ENCODE data around the gene KIAA1549. TPM values are rescaled to one million over a fixed set of nuclear protein-coding genes. Genes with fewer than 3 reads are reported as not detected.

KIAA1549 gene
- polyA plus RNA-seq, 2 donors, result 0.16 to 0.20 TPM

DNA sequence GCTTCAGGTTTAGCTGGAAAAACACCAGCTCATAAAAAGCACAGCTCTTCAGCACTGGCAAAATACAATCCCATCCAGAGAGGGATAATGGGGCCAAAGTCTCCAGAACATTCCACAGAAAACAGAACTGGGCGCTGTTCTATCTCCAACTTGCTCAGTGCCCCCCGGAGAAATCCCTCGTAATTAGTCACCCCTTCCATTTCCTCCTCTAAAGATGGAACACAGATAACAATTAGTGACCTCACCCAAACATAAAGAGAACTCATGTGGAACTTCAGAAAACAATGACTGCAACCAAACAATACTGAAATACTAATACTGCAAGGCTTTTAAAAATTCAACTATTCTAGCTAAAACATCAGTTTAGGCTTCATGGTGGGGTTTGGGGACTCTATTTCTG is 46.3 kb downstream of the KIAA1549 start:
- no peak overlapping the region for H3K4me3 ChIP-seq (ENCODE audit: low read depth in 1 of 2, low read length in 2 of 2)
- H3K9me3 ChIP-seq (ENCODE audit: control insufficient read depth in 2 of 2, insufficient read depth in 1 of 2, low read depth in 1 of 2, low read length in 1 of 2), result no peaks in the 10 kb centered on the region
- no peaks in the 10 kb centered on the region for H3K27me3 ChIP-seq (ENCODE audit: control insufficient read depth in 1 of 2, insufficient read depth in 2 of 2, low read length in 2 of 2)
- H3K27ac ChIP-seq (ENCODE audit: low read depth in 2 of 2, low read length in 1 of 2), result no peak overlapping the region
- H3K36me3 ChIP-seq (ENCODE audit: control insufficient read depth in 2 of 2, insufficient read depth in 2 of 2, low read length in 1 of 2), result no peaks in the 10 kb centered on the region
- no peaks in the 10 kb centered on the region for H3K4me1 ChIP-seq (ENCODE audit: control insufficient read depth in 2 of 2, insufficient read depth in 2 of 2, low read length in 1 of 2)
- 62% methylated on average over 3 of the region's 3 CpGs for WGBS, 2 donors

DNA sequence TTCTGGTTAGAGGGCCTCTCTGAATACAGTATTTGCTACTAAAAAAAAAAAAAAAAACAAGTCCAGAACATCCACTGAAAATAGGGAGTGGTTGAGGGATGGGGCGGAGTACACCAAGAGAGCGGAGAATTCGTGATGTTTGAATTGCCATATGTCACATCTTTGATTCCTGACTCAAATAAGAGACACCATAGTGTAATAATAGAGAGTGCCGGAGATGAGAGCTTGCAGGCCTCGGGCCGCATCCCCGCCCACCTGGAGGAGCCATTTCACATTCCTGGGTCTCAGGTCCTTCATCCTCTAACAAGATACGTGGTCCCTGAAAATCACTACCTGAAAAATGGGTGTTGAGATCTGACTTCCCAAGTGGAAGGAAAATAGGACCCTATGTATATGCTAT is 46.8 kb downstream of the KIAA1549 start:
- Histone ChIP-seq H3K4me1 (ENCODE audit: control insufficient read depth in 2 of 2, insufficient read depth in 2 of 2, low read length in 1 of 2) (no peaks in the 10 kb centered on the region), H3K9me3 (ENCODE audit: control insufficient read depth in 2 of 2, insufficient read depth in 1 of 2, low read depth in 1 of 2, low read length in 1 of 2) (no peaks in the 10 kb centered on the region), H3K27me3 (ENCODE audit: control insufficient read depth in 1 of 2, insufficient read depth in 2 of 2, low read length in 2 of 2) (no peaks in the 10 kb centered on the region), H3K36me3 (ENCODE audit: control insufficient read depth in 2 of 2, insufficient read depth in 2 of 2, low read length in 1 of 2) (no peaks in the 10 kb centered on the region), H3K4me3 (ENCODE audit: low read depth in 1 of 2, low read length in 2 of 2) (no peak overlapping the region), H3K27ac (ENCODE audit: low read depth in 2 of 2, low read length in 1 of 2) (no peak overlapping the region)
- 93 to 96% methylated on average over 8 of the region's 8 CpGs for WGBS, 2 donors

DNA sequence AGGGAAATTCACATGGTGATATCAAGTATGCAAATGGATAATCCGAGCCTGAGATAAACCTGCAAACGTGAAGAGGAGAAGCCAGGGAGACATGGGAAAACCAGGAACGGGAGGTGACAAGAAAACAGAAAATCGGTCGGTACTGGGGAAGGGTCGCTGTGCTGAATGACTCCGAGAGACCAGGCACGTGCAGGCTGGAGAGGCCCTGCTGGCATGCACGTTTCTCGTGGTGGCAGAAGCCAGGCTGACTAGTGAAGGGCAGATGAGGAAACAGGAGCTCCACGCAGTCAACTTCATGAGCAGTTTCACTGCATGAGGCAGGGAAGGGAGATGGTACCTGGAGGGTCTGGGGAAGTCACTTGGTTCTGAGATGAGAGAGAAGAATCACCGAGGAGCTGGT is 48.3 kb downstream of the KIAA1549 start:
- 88 to 90% methylated on average over 12 of the region's 12 CpGs for WGBS, 2 donors
- no peak overlapping the region for H3K4me3 ChIP-seq (ENCODE audit: low read depth in 1 of 2, low read length in 2 of 2)
- no peaks in the 10 kb centered on the region for H3K4me1 ChIP-seq (ENCODE audit: control insufficient read depth in 2 of 2, insufficient read depth in 2 of 2, low read length in 1 of 2)
- H3K36me3 ChIP-seq (ENCODE audit: control insufficient read depth in 2 of 2, insufficient read depth in 2 of 2, low read length in 1 of 2), result no peaks in the 10 kb centered on the region
- H3K27ac ChIP-seq (ENCODE audit: low read depth in 2 of 2, low read length in 1 of 2), result no peak overlapping the region
- no peaks in the 10 kb centered on the region for H3K9me3 ChIP-seq (ENCODE audit: control insufficient read depth in 2 of 2, insufficient read depth in 1 of 2, low read depth in 1 of 2, low read length in 1 of 2)
- H3K27me3 ChIP-seq (ENCODE audit: control insufficient read depth in 1 of 2, insufficient read depth in 2 of 2, low read length in 2 of 2), result no peaks in the 10 kb centered on the region

GRCh38 chr7:138932427-138932826 is 48.8 kb downstream of the KIAA1549 start:
- Histone ChIP-seq H3K9me3 (ENCODE audit: control insufficient read depth in 2 of 2, insufficient read depth in 1 of 2, low read depth in 1 of 2, low read length in 1 of 2) (no peaks in the 10 kb centered on the region), H3K36me3 (ENCODE audit: control insufficient read depth in 2 of 2, insufficient read depth in 2 of 2, low read length in 1 of 2) (no peaks in the 10 kb centered on the region), H3K27me3 (ENCODE audit: control insufficient read depth in 1 of 2, insufficient read depth in 2 of 2, low read length in 2 of 2) (no peaks in the 10 kb centered on the region), H3K27ac (ENCODE audit: low read depth in 2 of 2, low read length in 1 of 2) (no peak overlapping the region), H3K4me3 (ENCODE audit: low read depth in 1 of 2, low read length in 2 of 2) (no peak overlapping the region), H3K4me1 (ENCODE audit: control insufficient read depth in 2 of 2, insufficient read depth in 2 of 2, low read length in 1 of 2) (no peaks in the 10 kb centered on the region)
- WGBS, 2 donors, result 97 to 98% methylated on average over 5 of the region's 5 CpGs

DNA sequence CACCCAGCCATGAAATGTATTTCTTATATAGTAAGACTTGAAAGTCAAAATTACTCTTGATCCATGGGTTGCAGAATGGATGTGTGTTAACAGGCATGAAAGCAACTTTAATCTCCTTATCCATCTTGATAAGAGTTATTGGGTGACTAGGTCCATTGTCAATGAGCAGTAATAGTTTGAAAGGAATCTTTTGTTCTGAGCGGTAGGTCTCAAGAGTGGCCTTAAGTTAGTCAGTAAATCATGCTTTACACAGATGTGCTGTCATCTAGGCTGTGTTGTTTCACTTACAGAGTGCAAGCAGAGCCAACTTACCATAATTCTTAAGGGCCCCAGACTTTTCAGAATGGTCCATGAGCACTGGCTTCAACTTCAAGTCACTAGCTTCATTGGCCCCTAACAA is 51.2 kb downstream of the KIAA1549 start:
- Histone ChIP-seq H3K9me3 (ENCODE audit: control insufficient read depth in 2 of 2, insufficient read depth in 1 of 2, low read depth in 1 of 2, low read length in 1 of 2) (no peaks in the 10 kb centered on the region), H3K36me3 (ENCODE audit: control insufficient read depth in 2 of 2, insufficient read depth in 2 of 2, low read length in 1 of 2) (no peaks in the 10 kb centered on the region), H3K27ac (ENCODE audit: low read depth in 2 of 2, low read length in 1 of 2) (no peak overlapping the region), H3K27me3 (ENCODE audit: control insufficient read depth in 1 of 2, insufficient read depth in 2 of 2, low read length in 2 of 2) (no peaks in the 10 kb centered on the region), H3K4me3 (ENCODE audit: low read depth in 1 of 2, low read length in 2 of 2) (no peak overlapping the region), H3K4me1 (ENCODE audit: control insufficient read depth in 2 of 2, insufficient read depth in 2 of 2, low read length in 1 of 2) (no peaks in the 10 kb centered on the region)
- 85 to 95% methylated on average over 1 of the region's 1 CpG for WGBS, 2 donors

DNA sequence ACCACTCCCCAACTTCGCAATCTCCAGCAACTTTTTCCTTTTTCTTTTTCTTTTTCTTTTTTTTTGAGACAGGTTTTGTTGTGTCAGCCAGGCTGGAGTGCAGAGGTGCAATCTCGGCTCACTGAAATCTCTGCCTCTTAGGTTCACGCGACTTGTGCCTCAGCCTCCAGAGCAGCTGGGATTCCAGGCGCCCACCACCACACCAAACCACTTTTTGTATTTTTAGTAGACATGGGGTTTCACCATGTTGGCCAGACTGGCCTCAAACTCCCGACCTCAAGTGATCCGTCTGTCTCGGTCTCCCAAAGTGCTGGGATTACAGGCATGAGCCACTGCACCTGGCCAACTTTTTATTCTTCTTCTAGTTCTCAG is 55.0 kb downstream of the KIAA1549 start:
- WGBS, 2 donors, result 86 to 89% methylated on average over 8 of the region's 8 CpGs
- H3K36me3 ChIP-seq (ENCODE audit: control insufficient read depth in 2 of 2, insufficient read depth in 2 of 2, low read length in 1 of 2), result no peaks in the 10 kb centered on the region
- H3K4me1 ChIP-seq (ENCODE audit: control insufficient read depth in 2 of 2, insufficient read depth in 2 of 2, low read length in 1 of 2), result no peaks in the 10 kb centered on the region
- no peak overlapping the region for H3K4me3 ChIP-seq (ENCODE audit: low read depth in 1 of 2, low read length in 2 of 2)
- H3K27ac ChIP-seq (ENCODE audit: low read depth in 2 of 2, low read length in 1 of 2), result no peak overlapping the region
- no peaks in the 10 kb centered on the region for H3K27me3 ChIP-seq (ENCODE audit: control insufficient read depth in 1 of 2, insufficient read depth in 2 of 2, low read length in 2 of 2)
- no peaks in the 10 kb centered on the region for H3K9me3 ChIP-seq (ENCODE audit: control insufficient read depth in 2 of 2, insufficient read depth in 1 of 2, low read depth in 1 of 2, low read length in 1 of 2)

GRCh38 chr7:138924501-138925225 is 56.5 kb downstream of the KIAA1549 start:
- Histone ChIP-seq H3K4me3 (ENCODE audit: low read depth in 1 of 2, low read length in 2 of 2) (no peak overlapping the region), H3K9me3 (ENCODE audit: control insufficient read depth in 2 of 2, insufficient read depth in 1 of 2, low read depth in 1 of 2, low read length in 1 of 2) (no peaks in the 10 kb centered on the region)
- WGBS, 2 donors, result 79 to 84% methylated on average over 17 of the region's 17 CpGs

GRCh38 chr7:138921277-138921676 is 59.9 kb downstream of the KIAA1549 start:
- no peaks in the 10 kb centered on the region for H3K27me3 ChIP-seq (ENCODE audit: control insufficient read depth in 1 of 2, insufficient read depth in 2 of 2, low read length in 2 of 2)
- H3K9me3 ChIP-seq (ENCODE audit: control insufficient read depth in 2 of 2, insufficient read depth in 1 of 2, low read depth in 1 of 2, low read length in 1 of 2), result no peaks in the 10 kb centered on the region
- WGBS, 2 donors, result 95 to 96% methylated on average over 11 of the region's 11 CpGs
- H3K36me3 ChIP-seq (ENCODE audit: control insufficient read depth in 2 of 2, insufficient read depth in 2 of 2, low read length in 1 of 2), result no peaks in the 10 kb centered on the region
- H3K4me3 ChIP-seq (ENCODE audit: low read depth in 1 of 2, low read length in 2 of 2), result no peak overlapping the region
- no peak overlapping the region for H3K27ac ChIP-seq (ENCODE audit: low read depth in 2 of 2, low read length in 1 of 2)
- no peaks in the 10 kb centered on the region for H3K4me1 ChIP-seq (ENCODE audit: control insufficient read depth in 2 of 2, insufficient read depth in 2 of 2, low read length in 1 of 2)

More at GRCh38 chr7:138924501-138925225, 56.5 kb downstream of the KIAA1549 start:
- no peak overlapping the region for H3K27ac ChIP-seq (ENCODE audit: low read depth in 2 of 2, low read length in 1 of 2)
- no peaks in the 10 kb centered on the region for H3K27me3 ChIP-seq (ENCODE audit: control insufficient read depth in 1 of 2, insufficient read depth in 2 of 2, low read length in 2 of 2)
- H3K36me3 ChIP-seq (ENCODE audit: control insufficient read depth in 2 of 2, insufficient read depth in 2 of 2, low read length in 1 of 2), result no peaks in the 10 kb centered on the region
- H3K4me1 ChIP-seq (ENCODE audit: control insufficient read depth in 2 of 2, insufficient read depth in 2 of 2, low read length in 1 of 2), result no peaks in the 10 kb centered on the region

DNA sequence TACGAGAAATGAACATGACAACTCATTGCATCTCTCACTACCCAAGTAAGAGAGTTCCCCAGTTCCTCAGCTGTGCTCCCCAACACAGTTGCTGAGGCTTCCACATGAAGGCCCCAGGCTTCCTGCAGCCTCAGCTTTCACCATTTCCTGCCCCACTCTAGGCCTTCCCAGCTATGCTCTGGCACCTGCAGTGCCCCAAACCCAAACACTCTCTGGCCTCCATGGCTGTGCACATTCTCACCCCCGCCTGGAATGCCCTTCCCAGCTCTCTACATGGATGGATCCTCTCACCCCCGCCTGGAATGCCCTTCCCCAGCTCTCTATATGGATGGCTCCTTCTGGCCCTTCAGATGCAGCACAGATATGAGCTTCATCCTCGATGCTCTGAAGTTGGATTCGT is 61.3 kb downstream of the KIAA1549 start:
- no peaks in the 10 kb centered on the region for H3K36me3 ChIP-seq (ENCODE audit: control insufficient read depth in 2 of 2, insufficient read depth in 2 of 2, low read length in 1 of 2)
- no peak overlapping the region for H3K4me3 ChIP-seq (ENCODE audit: low read depth in 1 of 2, low read length in 2 of 2)
- no peaks in the 10 kb centered on the region for H3K9me3 ChIP-seq (ENCODE audit: control insufficient read depth in 2 of 2, insufficient read depth in 1 of 2, low read depth in 1 of 2, low read length in 1 of 2)
- 81 to 88% methylated on average over 5 of the region's 5 CpGs for WGBS, 2 donors
- no peaks in the 10 kb centered on the region for H3K4me1 ChIP-seq (ENCODE audit: control insufficient read depth in 2 of 2, insufficient read depth in 2 of 2, low read length in 1 of 2)
- H3K27ac ChIP-seq (ENCODE audit: low read depth in 2 of 2, low read length in 1 of 2), result no peak overlapping the region
- H3K27me3 ChIP-seq (ENCODE audit: control insufficient read depth in 1 of 2, insufficient read depth in 2 of 2, low read length in 2 of 2), result no peaks in the 10 kb centered on the region

GRCh38 chr7:138919216-138919615 is 62.0 kb downstream of the KIAA1549 start:
- no peaks in the 10 kb centered on the region for H3K27me3 ChIP-seq (ENCODE audit: control insufficient read depth in 1 of 2, insufficient read depth in 2 of 2, low read length in 2 of 2)
- no peaks in the 10 kb centered on the region for H3K4me1 ChIP-seq (ENCODE audit: control insufficient read depth in 2 of 2, insufficient read depth in 2 of 2, low read length in 1 of 2)
- H3K27ac ChIP-seq (ENCODE audit: low read depth in 2 of 2, low read length in 1 of 2), result no peak overlapping the region
- no peak overlapping the region for H3K4me3 ChIP-seq (ENCODE audit: low read depth in 1 of 2, low read length in 2 of 2)
- 73 to 76% methylated on average over 9 of the region's 9 CpGs for WGBS, 2 donors
- H3K9me3 ChIP-seq (ENCODE audit: control insufficient read depth in 2 of 2, insufficient read depth in 1 of 2, low read depth in 1 of 2, low read length in 1 of 2), result no peaks in the 10 kb centered on the region
- H3K36me3 ChIP-seq (ENCODE audit: control insufficient read depth in 2 of 2, insufficient read depth in 2 of 2, low read length in 1 of 2), result no peaks in the 10 kb centered on the region

Measured in esophagus (tissue), 2 donors.